NCI-H2107 treated with DMSO at 0.1 percent for 48 hours (cell line): ENCODE results near the gene HSPA12B.
A peak's percentile ranks its signal among the peaks of the same experiment; 100 is the strongest.
"Not testable (repeated sequence)": the region's sequence is repeated elsewhere in the genome, so short reads cannot be mapped to it uniquely, and the experiment has no call there.

ENCODE experiments used
- DNase-seq: peaks from one replicate; lab custom pipeline; 2025; ENCODE audit not compliant: unreplicated experiment; lab: John Stamatoyannopoulos, UW

Gene HSPA12B

GRCh38 chr20:3785240-3786125 lies 53.0 kb downstream of the HSPA12B start:
- DNase-seq = no peak

- no peak for DNase-seq
These were observed 53.6 kb downstream of the HSPA12B start for GRCh38 chr20:3786126-3786484.

- DNase-seq = peak; percentile 27
These were observed 54.3 kb downstream of the HSPA12B start, which contains the start of gene CENPB for GRCh38 chr20:3786665-3787323. CENPB (minus strand) TSS chr20:3786740; CDS start chr20:3786483, 257 bp downstream.

GRCh38 chr20:3787324-3788014 lies 55.0 kb downstream of the HSPA12B start:
- no peak for DNase-seq

GRCh38 chr20:3788685-3789155 lies 56.2 kb downstream of the HSPA12B start:
- no peak for DNase-seq

GRCh38 chr20:3789201-3789600 lies 56.7 kb downstream of the HSPA12B start:
- not testable (repeated sequence) for DNase-seq

- DNase-seq = not testable (repeated sequence)
These were observed 61.7 kb downstream of the HSPA12B start for GRCh38 chr20:3794168-3794567.

- no peak for DNase-seq
These were observed 62.4 kb downstream of the HSPA12B start for GRCh38 chr20:3794701-3795420.

GRCh38 chr20:3795511-3796468 lies 63.3 kb downstream of the HSPA12B start, which contains the start of gene CDC25B:
CDC25B (plus strand) TSS chr20:3796310; CDS start chr20:3796532, 222 bp downstream.
- peak; percentile 54 for DNase-seq

GRCh38 chr20:3796477-3797225 lies 64.2 kb downstream of the HSPA12B start:
- DNase-seq = no peak

GRCh38 chr20:3797226-3797545 lies 64.7 kb downstream of the HSPA12B start:
- DNase-seq = no peak

GRCh38 chr20:3797592-3798372 lies 65.3 kb downstream of the HSPA12B start:
- no peak for DNase-seq

- DNase-seq = no peak
These were observed 65.9 kb downstream of the HSPA12B start for GRCh38 chr20:3798373-3798768.

- DNase-seq = no peak
These were observed 66.4 kb downstream of the HSPA12B start for GRCh38 chr20:3798908-3799248.

GRCh38 chr20:3800256-3800877 lies 67.9 kb downstream of the HSPA12B start:
- no peak for DNase-seq

- DNase-seq = no peak
These were observed 68.4 kb downstream of the HSPA12B start for GRCh38 chr20:3800878-3801260.

GRCh38 chr20:3801299-3801698 lies 68.8 kb downstream of the HSPA12B start:
- DNase-seq = no peak

- DNase-seq = no peak
These were observed 69.4 kb downstream of the HSPA12B start for GRCh38 chr20:3801846-3802245.
